ENCODE data around the gene CCDC88B.
A peak's percentile ranks its signal among the peaks of the same experiment; 100 is the strongest.
"Not testable (repeated sequence)": the region's sequence is repeated elsewhere in the genome, so short reads cannot be mapped to it uniquely, and the experiment has no call there.

CCDC88B gene

DNA sequence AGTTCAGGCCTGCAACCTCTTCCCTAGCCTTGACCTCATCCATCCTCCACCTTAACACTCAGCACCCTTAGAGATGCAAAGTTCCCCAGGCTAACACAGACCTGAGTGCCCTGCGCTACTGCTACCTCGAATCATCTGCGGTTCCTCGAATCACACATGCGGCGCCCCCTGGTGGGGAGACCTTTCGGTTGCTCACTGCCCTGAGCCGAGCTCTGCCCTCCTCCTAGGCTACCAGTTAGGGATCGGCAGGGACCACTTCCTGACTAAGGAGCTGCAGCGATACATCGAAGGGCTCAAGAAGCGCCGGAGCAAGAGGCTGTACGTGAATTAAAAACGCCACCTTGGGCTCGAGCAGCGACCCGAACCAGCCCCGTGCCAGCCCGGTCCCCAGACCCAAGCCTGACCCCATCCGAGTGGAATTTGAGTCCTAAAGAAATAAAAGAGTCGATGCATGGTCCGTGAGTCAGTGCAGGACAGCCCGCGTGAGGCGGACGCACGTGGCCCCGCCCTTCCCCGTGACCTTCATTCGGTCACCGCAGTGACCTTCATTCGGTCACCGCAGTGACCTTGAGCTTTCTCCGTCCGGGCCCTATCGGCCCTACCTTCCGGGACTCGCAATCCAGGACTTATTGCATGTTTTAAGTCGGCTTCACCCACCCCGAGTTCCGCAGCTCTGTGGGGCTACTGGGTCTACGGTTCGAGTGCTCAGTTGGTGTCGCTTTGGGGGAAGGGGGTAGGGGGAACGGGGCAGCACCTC lies 35.5 kb upstream of the CCDC88B start:
- peak; percentile 86 for DNase-seq (ENCODE audit: low read depth)

- peak; percentile 94 for DNase-seq (ENCODE audit: low read depth)
Measured at GRCh38 chr11:64305075-64305690, 34.8 kb upstream of the CCDC88B start, which contains the start of gene ESRRA. Gene ESRRA (plus strand): TSS chr11:64305524. CDS start chr11:64307180, 1,656 bp downstream.

DNA sequence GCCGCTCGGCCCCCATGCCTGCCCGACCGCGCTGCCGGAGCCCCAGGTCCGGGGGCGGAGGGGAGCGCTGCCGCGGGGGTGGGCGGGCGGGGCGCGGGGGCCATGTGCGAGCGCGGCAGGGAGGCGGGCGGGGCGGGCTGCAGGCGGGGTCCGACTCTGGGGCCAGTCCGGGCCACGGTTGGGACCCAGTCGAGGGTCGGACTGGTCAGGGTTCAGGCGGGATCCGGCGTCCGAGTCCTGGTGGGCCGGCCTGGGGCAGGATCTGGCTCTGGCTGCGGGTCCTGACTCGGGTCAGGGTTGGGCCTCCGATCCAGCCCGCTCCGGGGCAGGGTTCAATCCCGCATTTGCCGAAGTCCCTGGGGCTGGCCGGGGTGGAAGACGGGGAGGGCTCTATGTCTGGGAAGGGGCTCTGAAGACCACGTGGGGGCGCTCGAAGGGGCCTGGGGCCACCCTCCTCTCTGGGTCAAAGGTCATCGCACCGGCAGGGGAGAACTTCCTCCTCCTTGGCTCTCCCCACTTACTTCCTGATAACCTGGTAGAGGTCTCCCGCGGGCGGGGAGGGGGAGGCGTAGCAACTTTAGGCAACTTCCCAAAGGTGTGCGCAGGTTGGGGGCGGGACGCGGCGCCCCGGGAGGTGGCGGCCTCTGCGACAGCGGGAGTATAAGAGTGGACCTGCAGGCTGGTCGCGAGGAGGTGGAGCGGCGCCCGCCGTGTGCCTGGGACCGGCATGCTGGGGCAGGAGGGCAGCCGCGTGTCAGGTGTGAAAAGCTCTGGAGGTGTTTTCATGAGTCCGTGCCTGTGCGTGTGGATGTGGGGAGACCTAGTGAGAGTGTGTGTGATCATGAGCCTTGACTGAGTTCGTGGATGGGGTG lies 34.1 kb upstream of the CCDC88B start:
- DNase-seq (ENCODE audit: low read depth) = no peak

DNA sequence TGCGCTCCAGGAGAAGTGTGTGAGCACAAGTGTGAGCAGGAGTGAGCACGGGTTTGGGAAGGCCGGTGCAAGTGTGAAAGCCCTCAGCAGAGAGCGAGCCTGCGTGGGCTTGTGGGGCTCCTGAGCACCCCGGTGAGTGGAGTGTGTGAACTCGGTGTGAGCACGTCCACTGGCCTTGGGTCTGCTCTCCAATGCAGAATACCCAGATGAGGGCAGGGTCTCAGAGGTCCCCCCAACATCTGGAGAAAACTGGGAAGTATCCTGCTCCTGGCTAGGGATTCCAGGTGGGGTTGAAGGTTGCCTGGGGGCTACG lies 33.5 kb upstream of the CCDC88B start:
- DNase-seq (ENCODE audit: low read depth) = no peak

- DNase-seq (ENCODE audit: low read depth) = peak; percentile 61
Measured at GRCh38 chr11:64306876-64307622, 33.0 kb upstream of the CCDC88B start.

GRCh38 chr11:64307795-64308194 lies 32.2 kb upstream of the CCDC88B start:
- DNase-seq (ENCODE audit: low read depth) = not testable (repeated sequence)

DNA sequence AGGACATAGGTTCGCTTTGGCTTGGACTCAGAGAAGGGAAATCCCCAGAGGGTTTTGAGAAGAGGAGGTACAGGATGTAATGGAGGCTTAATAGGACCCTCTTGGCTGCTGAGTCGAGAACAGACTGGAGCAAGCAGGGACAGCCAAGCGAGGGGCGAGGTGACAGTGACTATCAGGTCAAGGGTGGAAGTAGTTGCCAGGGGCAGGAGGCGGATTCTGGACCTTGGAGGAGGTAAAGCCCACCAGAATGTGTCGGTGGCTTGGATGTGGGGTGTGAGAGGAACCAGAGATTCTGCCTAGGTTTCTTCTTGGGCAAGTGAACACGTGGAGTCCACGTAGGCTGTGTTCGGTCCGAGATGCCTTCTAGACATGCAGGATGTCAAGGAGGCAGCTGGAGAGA lies 27.1 kb upstream of the CCDC88B start:
- DNase-seq (ENCODE audit: low read depth) = no peak

DNA sequence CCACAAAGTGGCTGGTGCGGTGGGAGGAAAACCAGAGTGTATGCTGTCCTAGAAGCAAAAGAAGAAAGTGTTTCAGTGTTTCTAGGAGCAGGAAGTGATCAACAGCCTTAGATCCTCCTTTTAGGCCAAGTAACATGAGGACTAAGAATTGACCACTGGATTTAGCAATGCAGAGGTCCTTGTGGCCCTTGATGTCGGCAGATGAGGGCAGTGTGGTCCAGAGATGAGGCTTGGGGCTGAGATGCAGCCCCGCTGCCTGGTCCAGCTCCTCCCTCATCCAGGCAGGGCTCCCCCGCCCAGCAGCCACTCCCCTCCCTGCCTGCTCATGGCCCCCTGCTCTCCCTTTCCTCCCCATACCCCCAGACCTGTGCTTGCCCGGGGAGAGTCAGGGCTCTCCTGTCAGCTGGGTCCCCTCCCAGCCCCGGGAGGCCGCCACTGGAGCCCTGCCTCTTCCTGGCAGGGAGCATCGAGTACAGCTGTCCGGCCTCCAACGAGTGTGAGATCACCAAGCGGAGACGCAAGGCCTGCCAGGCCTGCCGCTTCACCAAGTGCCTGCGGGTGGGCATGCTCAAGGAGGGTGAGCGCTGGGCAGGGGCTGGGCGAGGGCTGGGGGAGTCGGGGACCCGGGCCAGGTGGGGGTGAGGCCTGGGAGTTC lies 26.4 kb upstream of the CCDC88B start:
- DNase-seq (ENCODE audit: low read depth) = no peak

DNA sequence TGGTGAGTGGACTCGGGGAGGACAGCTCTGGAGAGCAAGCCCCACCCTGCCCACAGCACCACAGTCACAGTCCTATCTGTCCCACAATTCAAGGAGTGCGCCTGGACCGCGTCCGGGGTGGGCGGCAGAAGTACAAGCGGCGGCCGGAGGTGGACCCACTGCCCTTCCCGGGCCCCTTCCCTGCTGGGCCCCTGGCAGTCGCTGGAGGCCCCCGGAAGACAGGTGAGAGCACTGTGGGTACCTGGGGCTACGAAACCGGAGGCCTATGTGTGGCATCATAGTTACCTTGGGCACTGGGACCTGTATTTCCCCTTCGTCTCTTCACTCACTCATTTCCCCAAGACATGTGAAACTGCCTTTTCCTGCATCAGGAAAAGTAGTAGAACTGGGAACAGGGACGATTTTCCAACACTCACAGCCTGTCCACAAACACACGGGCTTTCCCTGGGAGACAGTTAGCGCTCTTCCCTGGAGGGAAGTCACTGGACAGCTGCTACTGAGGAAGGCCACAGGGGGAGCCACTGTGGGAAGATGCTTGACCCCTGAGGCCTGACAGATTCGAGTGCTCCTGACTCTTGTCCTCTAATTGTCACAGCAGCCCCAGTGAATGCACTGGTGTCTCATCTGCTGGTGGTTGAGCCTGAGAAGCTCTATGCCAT lies 25.7 kb upstream of the CCDC88B start:
- DNase-seq (ENCODE audit: low read depth) = no peak

GRCh38 chr11:64314805-64315561 lies 25.0 kb upstream of the CCDC88B start:
- DNase-seq (ENCODE audit: low read depth) = no peak

DNA sequence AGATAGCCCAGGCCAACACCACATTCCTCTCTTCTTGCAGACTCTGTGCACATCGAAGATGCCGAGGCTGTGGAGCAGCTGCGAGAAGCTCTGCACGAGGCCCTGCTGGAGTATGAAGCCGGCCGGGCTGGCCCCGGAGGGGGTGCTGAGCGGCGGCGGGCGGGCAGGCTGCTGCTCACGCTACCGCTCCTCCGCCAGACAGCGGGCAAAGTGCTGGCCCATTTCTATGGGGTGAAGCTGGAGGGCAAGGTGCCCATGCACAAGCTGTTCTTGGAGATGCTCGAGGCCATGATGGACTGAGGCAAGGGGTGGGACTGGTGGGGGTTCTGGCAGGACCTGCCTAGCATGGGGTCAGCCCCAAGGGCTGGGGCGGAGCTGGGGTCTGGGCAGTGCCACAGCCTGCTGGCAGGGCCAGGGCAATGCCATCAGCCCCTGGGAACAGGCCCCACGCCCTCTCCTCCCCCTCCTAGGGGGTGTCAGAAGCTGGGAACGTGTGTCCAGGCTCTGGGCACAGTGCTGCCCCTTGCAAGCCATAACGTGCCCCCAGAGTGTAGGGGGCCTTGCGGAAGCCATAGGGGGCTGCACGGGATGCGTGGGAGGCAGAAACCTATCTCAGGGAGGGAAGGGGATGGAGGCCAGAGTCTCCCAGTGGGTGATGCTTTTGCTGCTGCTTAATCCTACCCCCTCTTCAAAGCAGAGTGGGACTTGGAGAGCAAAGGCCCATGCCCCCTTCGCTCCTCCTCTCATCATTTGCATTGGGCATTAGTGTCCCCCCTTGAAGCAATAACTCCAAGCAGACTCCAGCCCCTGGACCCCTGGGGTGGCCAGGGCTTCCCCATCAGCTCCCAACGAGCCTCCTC lies 24.1 kb upstream of the CCDC88B start:
- not testable (repeated sequence) for DNase-seq (ENCODE audit: low read depth)

GRCh38 chr11:64316672-64317324 lies 23.2 kb upstream of the CCDC88B start:
- DNase-seq (ENCODE audit: low read depth) = no peak

- DNase-seq (ENCODE audit: low read depth) = peak; percentile 99
Measured at GRCh38 chr11:64317325-64317960, 22.6 kb upstream of the CCDC88B start, which contains the start of gene TRMT112. Gene TRMT112 (minus strand): TSS chr11:64317559. CDS start chr11:64317526, 33 bp downstream.

GRCh38 chr11:64317961-64318765 lies 21.8 kb upstream of the CCDC88B start, which contains the start of gene PRDX5:
Gene PRDX5 (plus strand): TSS chr11:64318121. CDS start chr11:64318216, 95 bp downstream.
- peak; percentile 92 for DNase-seq (ENCODE audit: low read depth)

GRCh38 chr11:64318766-64319761 lies 20.9 kb upstream of the CCDC88B start:
- DNase-seq (ENCODE audit: low read depth) = no peak

GRCh38 chr11:64320556-64320955 lies 19.4 kb upstream of the CCDC88B start:
- DNase-seq (ENCODE audit: low read depth) = no peak
